ENCODE data around the gene IL13. TPM values are rescaled to one million over a fixed set of nuclear protein-coding genes. Genes with fewer than 3 reads are reported as not detected.

IL13 gene
- total RNA-seq, 1 donor from 2014 or later = not detected

DNA sequence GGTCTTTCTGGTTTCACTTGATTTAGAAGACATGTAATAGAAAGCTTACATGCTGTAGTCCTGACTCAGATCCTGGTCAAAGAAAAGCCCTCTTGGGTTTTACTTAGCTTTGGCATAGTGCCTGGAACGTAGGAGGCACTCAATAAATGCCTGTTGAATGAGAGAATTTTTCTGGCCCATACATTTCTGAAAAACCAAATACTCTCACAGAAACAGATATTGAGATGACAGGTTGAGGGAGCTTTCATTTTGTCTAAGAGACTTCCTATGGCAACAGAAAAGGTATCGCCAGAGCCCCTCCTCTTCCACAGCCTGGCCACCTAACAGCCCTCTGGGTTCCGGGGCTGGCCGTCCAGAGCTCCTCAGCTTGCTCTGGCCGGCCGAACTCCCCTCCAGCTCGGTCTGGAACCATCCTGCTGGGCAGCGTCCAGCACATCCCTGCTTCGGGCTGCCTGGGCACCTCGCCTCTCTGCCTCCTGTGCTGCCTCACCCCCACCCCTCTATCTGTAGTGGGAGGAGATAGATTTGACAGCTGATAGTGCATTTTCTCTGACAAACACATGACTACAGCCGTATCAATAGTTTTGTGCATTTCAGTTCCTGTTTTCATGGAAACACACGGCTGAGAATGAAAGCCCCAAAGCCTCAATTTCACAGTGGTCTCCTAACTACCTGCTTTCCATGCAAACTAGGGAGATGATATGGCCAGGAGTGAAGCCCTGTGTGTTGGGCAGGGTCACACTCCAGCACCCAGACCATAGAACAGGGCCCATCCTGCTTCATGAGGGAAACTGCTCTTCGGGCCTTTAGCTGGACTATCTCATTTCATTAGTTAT, 16.9 kb downstream of the IL13 start:
- TF ChIP-seq CTCF (conservative IDR thresholded peaks at IDR 0.05) = no peak
- no peak overlapping the region for H3K4me3 Mint-ChIP-seq
- H3K9me3 Mint-ChIP-seq = peaks cover 3% of the 10 kb centered on the region
- no peaks in the 10 kb centered on the region for H3K36me3 Mint-ChIP-seq (ENCODE audit: low read depth)
- peaks cover 5% of the 10 kb centered on the region for H3K4me1 Mint-ChIP-seq
- DNase-seq (ENCODE audit: low read depth, low spot score) = no peak
- H3K27me3 Mint-ChIP-seq (ENCODE audit: low read depth) = no peaks in the 10 kb centered on the region
- no peak overlapping the region for H3K27ac Mint-ChIP-seq (ENCODE audit: unreplicated experiment)

GRCh38 chr5:132675936-132676689, 18.1 kb downstream of the IL13 start:
- Mint-ChIP-seq H3K9me3 (peaks cover 2% of the 10 kb centered on the region), H3K27me3 (ENCODE audit: low read depth) (no peaks in the 10 kb centered on the region), H3K36me3 (ENCODE audit: low read depth) (no peaks in the 10 kb centered on the region), H3K4me1 (no peaks in the 10 kb centered on the region), H3K4me3 (no peak overlapping the region), H3K27ac (ENCODE audit: unreplicated experiment) (no peak overlapping the region)
- DNase-seq (ENCODE audit: low read depth, low spot score) = no peak
- no peak for TF ChIP-seq CTCF (conservative IDR thresholded peaks at IDR 0.05)

DNA sequence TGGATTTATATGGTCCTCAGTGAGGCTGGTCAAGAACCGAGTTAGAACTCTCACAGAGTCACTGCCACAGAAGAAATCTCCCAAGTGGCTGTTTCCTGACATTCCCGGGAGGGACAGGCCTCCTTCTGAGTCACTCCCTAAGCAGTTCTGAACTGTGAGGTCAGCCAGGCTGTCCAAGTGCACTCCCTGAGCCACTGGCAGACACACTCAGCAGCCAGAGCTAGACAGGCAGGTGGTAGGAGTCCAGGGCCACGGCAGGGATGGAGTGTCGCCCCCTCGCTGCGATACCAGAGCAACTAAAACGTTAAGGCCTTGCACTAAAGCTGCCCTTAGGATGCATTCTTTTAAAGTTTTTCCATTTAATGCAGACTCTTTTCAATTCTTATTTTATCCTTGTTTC, 19.2 kb downstream of the IL13 start:
- H3K9me3 Mint-ChIP-seq = no peaks in the 10 kb centered on the region
- no peaks in the 10 kb centered on the region for H3K27me3 Mint-ChIP-seq (ENCODE audit: low read depth)
- no peak overlapping the region for H3K4me3 Mint-ChIP-seq
- no peaks in the 10 kb centered on the region for H3K36me3 Mint-ChIP-seq (ENCODE audit: low read depth)
- H3K27ac Mint-ChIP-seq (ENCODE audit: unreplicated experiment) = no peak overlapping the region
- no peak for DNase-seq (ENCODE audit: low read depth, low spot score)
- TF ChIP-seq CTCF (conservative IDR thresholded peaks at IDR 0.05) = no peak
- no peaks in the 10 kb centered on the region for H3K4me1 Mint-ChIP-seq

DNA sequence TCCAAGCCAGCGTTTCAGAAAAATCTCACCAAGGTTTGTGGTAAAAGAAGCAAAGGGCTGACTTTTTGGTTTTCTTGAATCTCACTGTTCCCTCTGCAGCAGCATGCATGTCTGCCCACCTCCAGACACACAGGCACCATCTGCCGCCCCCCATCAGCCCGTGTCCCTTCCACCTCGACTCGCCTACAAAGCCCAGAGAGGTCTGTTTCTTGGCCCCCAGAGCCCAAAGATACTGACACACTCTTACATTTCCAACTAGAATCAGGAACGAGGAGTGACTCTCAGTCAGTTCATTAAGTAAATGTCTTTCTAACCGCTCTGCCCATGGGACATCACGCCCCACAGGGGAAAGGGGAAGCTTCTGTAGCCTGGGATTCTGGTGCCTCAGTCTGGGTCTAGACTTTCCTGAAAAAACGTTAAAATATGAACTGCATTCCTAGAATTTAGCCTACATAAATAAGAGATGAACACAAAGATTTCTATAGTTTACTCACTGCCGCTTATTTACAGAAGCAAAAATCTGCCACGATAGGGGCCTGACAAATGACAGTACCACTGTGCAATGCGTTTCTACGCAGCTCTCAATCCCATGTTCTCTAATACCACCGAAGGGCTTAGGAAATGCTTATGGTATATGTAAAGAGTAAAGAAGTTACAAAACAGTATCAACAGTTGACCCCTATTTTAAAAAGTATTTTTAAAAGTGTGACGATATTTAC, 19.9 kb downstream of the IL13 start:
- H3K27me3 Mint-ChIP-seq (ENCODE audit: low read depth) = no peaks in the 10 kb centered on the region

More for the DNA sequence above, 19.9 kb downstream of the IL13 start:
- no peak overlapping the region for H3K4me3 Mint-ChIP-seq
- DNase-seq (ENCODE audit: low read depth, low spot score) = no peak
- no peaks in the 10 kb centered on the region for H3K9me3 Mint-ChIP-seq
- H3K4me1 Mint-ChIP-seq = no peaks in the 10 kb centered on the region
- no peak for TF ChIP-seq CTCF (conservative IDR thresholded peaks at IDR 0.05)
- no peaks in the 10 kb centered on the region for H3K36me3 Mint-ChIP-seq (ENCODE audit: low read depth)
- H3K27ac Mint-ChIP-seq (ENCODE audit: unreplicated experiment) = no peak overlapping the region

Data from neural crest cell (in vitro differentiated cells).